CD4-positive, alpha-beta T cell (primary cell): ENCODE measurements around the gene PKIB. TPM values are rescaled to one million over a fixed set of nuclear protein-coding genes. Genes with fewer than 3 reads are reported as not detected.

Source experiments
- ATAC-seq: fragments of 200-7000 bp; cut with Tn5 transposase; one replicate; pipeline ENCODE4 v1.10.0; 2022; ENCODE audit warnings: mild to moderate bottlenecking; ENCODE audit not compliant: poor library complexity
- CTCF ChIA-PET: fragments of 350-600 bp; sonication (Branson Sonifier 250); formaldehyde crosslinking; loops from one replicate; lab custom pipeline; 2021; ENCODE audit warnings: antibody characterized with exemption, inconsistent platforms; lab: Charles Lee
- POLR2A ChIA-PET: fragments of 350-600 bp; sonication (Branson Sonifier 250); formaldehyde crosslinking; loops from one replicate; lab custom pipeline; 2021; ENCODE audit warnings: antibody characterized with exemption, inconsistent platforms; lab: Charles Lee
- DNase-seq, 14 experiments: peaks; one replicate each; pipeline ENCODE4 v3.0.0-alpha.2; 2013 to 2020; ENCODE audit warnings: mixed read lengths in 2 of 14
- H3K27ac ChIP-seq, 2 donors: one replicate each; pipeline versions ENCODE4 v1.5.1 to v1.7.0; 2013; ENCODE audit warnings: low read length in 2 of 2, low read depth in 1 of 2, mild to moderate bottlenecking in 1 of 2
- H3K27me3 ChIP-seq, 2 experiments: 1 replicate in 1 of 2; 2 replicates in 1 of 2; pipeline versions ENCODE4 v1.6.1 to v1.7.0; 2013; ENCODE audit warnings: low read length in 2 of 2, control low read depth in 1 of 2, mild to moderate bottlenecking in 1 of 2, moderate library complexity in 1 of 2; ENCODE audit not compliant: insufficient read depth in 2 of 2, control insufficient read depth in 1 of 2
- H3K36me3 ChIP-seq: one replicate; pipeline ENCODE4 v1.6.1; 2013; ENCODE audit warnings: low read length, control low read depth; ENCODE audit not compliant: insufficient read depth
- H3K4me1 ChIP-seq: one replicate; pipeline ENCODE4 v1.6.1; 2013; ENCODE audit warnings: low read length, control low read depth; ENCODE audit not compliant: insufficient read depth
- H3K4me3 ChIP-seq: one replicate; pipeline ENCODE4 v1.5.1; 2013; ENCODE audit warnings: mild to moderate bottlenecking, low read length, moderate library complexity
- H3K9me3 ChIP-seq, 2 experiments: 1 replicate in 1 of 2; 2 replicates in 1 of 2; pipeline versions ENCODE4 v1.6.1 to v1.7.0; 2013; ENCODE audit warnings: low read length in 2 of 2, mild to moderate bottlenecking in 2 of 2, control low read depth in 1 of 2, moderate library complexity in 1 of 2; ENCODE audit not compliant: control insufficient read depth in 1 of 2, insufficient read depth in 1 of 2
- H3K27ac Mint-ChIP-seq: one replicate; pipeline ENCODE4 v1.8.0; 2020; ENCODE audit warnings: mixed read lengths
- H3K27me3 Mint-ChIP-seq: one replicate; pipeline ENCODE4 v1.8.0; 2021; ENCODE audit warnings: mixed read lengths
- H3K36me3 Mint-ChIP-seq: one replicate; pipeline ENCODE4 v1.8.0; 2021; ENCODE audit warnings: low read depth, mixed read lengths
- H3K4me1 Mint-ChIP-seq: one replicate; pipeline ENCODE4 v1.8.0; 2021; ENCODE audit warnings: low read depth, mixed read lengths
- H3K4me3 Mint-ChIP-seq: one replicate; pipeline ENCODE4 v1.8.0; 2020; ENCODE audit warnings: mild to moderate bottlenecking, mixed read lengths
- H3K9me3 Mint-ChIP-seq: one replicate; pipeline ENCODE4 v1.8.0; 2020; ENCODE audit warnings: mixed read lengths
- CTCF ChIP-seq: fragments of 200-600 bp; IDR thresholded peaks from one replicate; pipeline ENCODE4 v1.8.0; 2022; ENCODE audit warnings: antibody characterized with exemption, mild to moderate bottlenecking
- intact Hi-C, 2 experiments: fragments of 100-400 bp; cut with DNase I in 1 of 2; cut with micrococcal nuclease in 1 of 2; formaldehyde crosslinking; loops; one replicate each; pipeline versions ENCODE4 v1.15.1 to v1.9.0; 2023 to 2025; cut with DNase I, micrococcal nuclease
- total RNA-seq, 174 experiments: library from RNA in 2 of 174; stranded (reverse) in 2 of 174; gene quantifications; one replicate each; pipeline ENCODE4 v1.2.3 and lab custom pipeline; 2021 to 2026

PKIB gene
- total RNA-seq, 2 experiments from 2014 or later: 0.47 to 1.1 TPM

- H3K27me3 Mint-ChIP-seq: no peaks in the 10 kb centered on the region
- peaks cover 4 to 5% of the 10 kb centered on the region in 2 experiments for H3K9me3 ChIP-seq
- H3K4me3 Mint-ChIP-seq: no peak overlapping the region
- H3K4me1 ChIP-seq: no peaks in the 10 kb centered on the region
- H3K36me3 ChIP-seq: no peaks in the 10 kb centered on the region
- H3K4me1 Mint-ChIP-seq: no peaks in the 10 kb centered on the region
- no peak for ATAC-seq
- no peak overlapping the region for H3K27ac ChIP-seq
- no peak overlapping the region for H3K4me3 ChIP-seq
- H3K27ac Mint-ChIP-seq: no peak overlapping the region
- no peak for DNase-seq
- intact Hi-C loops: no loop called here
- no peak for TF ChIP-seq CTCF
- ChIA-PET POLR2A (no interaction called here), CTCF (no interaction called here)
- H3K36me3 Mint-ChIP-seq: no peaks in the 10 kb centered on the region
- no peaks in the 10 kb centered on the region for H3K27me3 ChIP-seq
- peaks cover 29% of the 10 kb centered on the region for H3K9me3 Mint-ChIP-seq
Measured at GRCh38 chr6:122576888-122577287, 33.3 kb upstream of the PKIB start.

- no peak for TF ChIP-seq CTCF
- intact Hi-C loops: no loop called here
- H3K27ac Mint-ChIP-seq: no peak overlapping the region
- H3K4me1 Mint-ChIP-seq: no peaks in the 10 kb centered on the region
- H3K27me3 Mint-ChIP-seq: no peaks in the 10 kb centered on the region
- ChIA-PET POLR2A (no interaction called here), CTCF (no interaction called here)
- Histone ChIP-seq H3K9me3 (peaks cover 0 to 4% of the 10 kb centered on the region in 2 experiments), H3K36me3 (no peaks in the 10 kb centered on the region), H3K4me1 (no peaks in the 10 kb centered on the region), H3K27me3 (no peaks in the 10 kb centered on the region), H3K27ac (no peak overlapping the region), H3K4me3 (no peak overlapping the region)
- H3K9me3 Mint-ChIP-seq: peaks cover 25% of the 10 kb centered on the region
- ATAC-seq (no peak), DNase-seq (no peak)
- H3K4me3 Mint-ChIP-seq: no peak overlapping the region
- no peaks in the 10 kb centered on the region for H3K36me3 Mint-ChIP-seq
Measured at GRCh38 chr6:122578961-122579360, 31.2 kb upstream of the PKIB start.

GRCh38 chr6:122580737-122581136 lies 29.5 kb upstream of the PKIB start:
- Histone ChIP-seq H3K27me3 (no peaks in the 10 kb centered on the region), H3K4me1 (no peaks in the 10 kb centered on the region), H3K27ac (no peak overlapping the region), H3K9me3 (peaks cover 0 to 4% of the 10 kb centered on the region in 2 experiments), H3K4me3 (no peak overlapping the region), H3K36me3 (no peaks in the 10 kb centered on the region)
- intact Hi-C loops: no loop called here
- no peak overlapping the region for H3K27ac Mint-ChIP-seq
- H3K9me3 Mint-ChIP-seq: peaks cover 14% of the 10 kb centered on the region
- no peak for TF ChIP-seq CTCF
- POLR2A ChIA-PET: no interaction called here
- no peaks in the 10 kb centered on the region for H3K4me1 Mint-ChIP-seq
- no peak for DNase-seq
- no peaks in the 10 kb centered on the region for H3K27me3 Mint-ChIP-seq
- CTCF ChIA-PET: no interaction called here
- H3K4me3 Mint-ChIP-seq: no peak overlapping the region
- no peaks in the 10 kb centered on the region for H3K36me3 Mint-ChIP-seq
- ATAC-seq: no peak
